Glutamatergic neuron (in vitro differentiated cells): ENCODE results near the gene HSF2. TPM values are rescaled to one million over a fixed set of nuclear protein-coding genes. Genes with fewer than 3 reads are reported as not detected.

Experiments used
- DNase-seq: peaks from one replicate; pipeline ENCODE4 v3.0.0; 2022
- H3K27ac Mint-ChIP-seq: one replicate; pipeline ENCODE4 v1.8.0; 2020; ENCODE audit warnings: mild to moderate bottlenecking, mixed read lengths, inconsistent platforms; ENCODE audit not compliant: unreplicated experiment
- H3K27me3 Mint-ChIP-seq: one replicate; pipeline ENCODE4 v1.8.0; 2020; ENCODE audit warnings: mild to moderate bottlenecking, moderate library complexity, mixed read lengths, inconsistent platforms; ENCODE audit not compliant: unreplicated experiment
- H3K36me3 Mint-ChIP-seq: one replicate; pipeline ENCODE4 v1.8.0; 2020; ENCODE audit warnings: mild to moderate bottlenecking, mixed read lengths, inconsistent platforms; ENCODE audit not compliant: unreplicated experiment
- H3K4me1 Mint-ChIP-seq: one replicate; pipeline ENCODE4 v1.8.0; 2020; ENCODE audit warnings: mild to moderate bottlenecking, low read depth, mixed read lengths, inconsistent platforms; ENCODE audit not compliant: unreplicated experiment
- H3K4me3 Mint-ChIP-seq: one replicate; pipeline ENCODE4 v1.8.0; 2020; ENCODE audit warnings: mild to moderate bottlenecking, mixed read lengths, inconsistent platforms; ENCODE audit not compliant: unreplicated experiment
- H3K9me3 Mint-ChIP-seq: one replicate; pipeline ENCODE4 v1.8.0; 2020; ENCODE audit warnings: mild to moderate bottlenecking, moderate library complexity, mixed read lengths, inconsistent platforms; ENCODE audit not compliant: unreplicated experiment
- CTCF ChIP-seq: fragments of 200-600 bp; sonication (generic); IDR thresholded peaks from one replicate; pipeline ENCODE4 v1.5.0; 2021; ENCODE audit not compliant: partially characterized antibody, unreplicated experiment
- total RNA-seq: library from RNA; stranded (reverse); fragmentation: NEBNext Ultra II Directional; extraction: Animal tissue kit (Norgen Biotek cat#: 25700); gene quantifications from one replicate; pipeline ENCODE4 v1.2.1, GENCODE V29; 2021; ENCODE audit not compliant: unreplicated experiment

The HSF2 gene
- total RNA-seq, 1 donor from 2014 or later: 25.4 TPM

GRCh38 chr6:122406187-122406586 lies 6.7 kb downstream of the HSF2 start:
- Mint-ChIP-seq H3K36me3 (no peaks in the 10 kb centered on the region), H3K4me3 (peak overlapping the region; percentile 60), H3K27ac (no peak overlapping the region), H3K27me3 (no peaks in the 10 kb centered on the region), H3K4me1 (peaks cover 20% of the 10 kb centered on the region), H3K9me3 (no peaks in the 10 kb centered on the region)
- no peak for DNase-seq
- no peak for TF ChIP-seq CTCF

GRCh38 chr6:122407712-122408111 lies 8.3 kb downstream of the HSF2 start:
- Mint-ChIP-seq H3K9me3 (no peaks in the 10 kb centered on the region), H3K4me3 (no peak overlapping the region), H3K27me3 (no peaks in the 10 kb centered on the region), H3K27ac (no peak overlapping the region), H3K4me1 (peaks cover 18% of the 10 kb centered on the region), H3K36me3 (no peaks in the 10 kb centered on the region)
- TF ChIP-seq CTCF: no peak
- no peak for DNase-seq

- DNase-seq: no peak
- no peak overlapping the region for H3K27ac Mint-ChIP-seq
- H3K36me3 Mint-ChIP-seq: no peaks in the 10 kb centered on the region
- H3K4me1 Mint-ChIP-seq: peaks cover 18% of the 10 kb centered on the region
- TF ChIP-seq CTCF: no peak
- H3K9me3 Mint-ChIP-seq: no peaks in the 10 kb centered on the region
- no peaks in the 10 kb centered on the region for H3K27me3 Mint-ChIP-seq
- H3K4me3 Mint-ChIP-seq: no peak overlapping the region
Measured at GRCh38 chr6:122408240-122408639, 8.8 kb downstream of the HSF2 start.

- no peaks in the 10 kb centered on the region for H3K9me3 Mint-ChIP-seq
- H3K4me3 Mint-ChIP-seq: no peak overlapping the region
- no peak for TF ChIP-seq CTCF
- no peak overlapping the region for H3K27ac Mint-ChIP-seq
- H3K27me3 Mint-ChIP-seq: no peaks in the 10 kb centered on the region
- no peaks in the 10 kb centered on the region for H3K36me3 Mint-ChIP-seq
- peaks cover 18% of the 10 kb centered on the region for H3K4me1 Mint-ChIP-seq
- DNase-seq: no peak
Measured at GRCh38 chr6:122408702-122409458, 9.4 kb downstream of the HSF2 start.

GRCh38 chr6:122412001-122412400 lies 12.5 kb downstream of the HSF2 start:
- Mint-ChIP-seq H3K27me3 (no peaks in the 10 kb centered on the region), H3K9me3 (no peaks in the 10 kb centered on the region), H3K27ac (no peak overlapping the region), H3K4me1 (peaks cover 8% of the 10 kb centered on the region), H3K4me3 (no peak overlapping the region), H3K36me3 (no peaks in the 10 kb centered on the region)
- no peak for TF ChIP-seq CTCF
- DNase-seq: no peak
